Liver (tissue), 3 donors: ENCODE data around the gene TM4SF18.

Experiments
- FOXA1 ChIP-seq: IDR thresholded peaks from 2 replicates; pipeline ENCODE4 v1.6.1; 2016; ENCODE audit warnings: antibody characterized with exemption
- FOXA2 ChIP-seq: IDR thresholded peaks from 2 replicates; pipeline ENCODE4 v1.6.1; 2016; ENCODE audit warnings: antibody characterized with exemption
- GABPA ChIP-seq, 2 donors: IDR thresholded peaks in 1 of 2; conservative IDR thresholded peaks in 1 of 2; 2 replicates each; pipeline ENCODE4 v1.6.1; 2016; ENCODE audit warnings: antibody characterized with exemption in 2 of 2, mild to moderate bottlenecking in 1 of 2, moderate library complexity in 1 of 2
- HNF4G ChIP-seq: IDR thresholded peaks from 2 replicates; pipeline ENCODE4 v1.6.1; 2016; ENCODE audit warnings: antibody characterized with exemption
- RAD21 ChIP-seq, 2 donors: IDR thresholded peaks; 2 replicates each; pipeline ENCODE4 v1.6.1; 2016; ENCODE audit warnings: antibody characterized with exemption in 2 of 2, mild to moderate bottlenecking in 2 of 2
- YY1 ChIP-seq: IDR thresholded peaks from 2 replicates; pipeline ENCODE4 v1.6.1; 2016; ENCODE audit warnings: antibody characterized with exemption, mild to moderate bottlenecking
- TF ChIP-seq, protein P1 (sequence below): fragments of 150-350 bp; IDR thresholded peaks from 2 replicates; pipeline ENCODE4 v1.5.1; 2017; ENCODE audit warnings: improper control_type of control experiment, low read depth, low read length; ENCODE audit not compliant: missing input control
- TF ChIP-seq, protein P2 (sequence below): IDR thresholded peaks from 2 replicates; pipeline ENCODE4 v1.6.1; 2016; ENCODE audit warnings: antibody characterized with exemption, mild to moderate bottlenecking
- TF ChIP-seq, protein P3 (sequence below): IDR thresholded peaks from 2 replicates; pipeline ENCODE4 v1.6.1; 2016; ENCODE audit warnings: antibody characterized with exemption
- donor health status: healthy.
- donor health status: healthy.

DNA sequence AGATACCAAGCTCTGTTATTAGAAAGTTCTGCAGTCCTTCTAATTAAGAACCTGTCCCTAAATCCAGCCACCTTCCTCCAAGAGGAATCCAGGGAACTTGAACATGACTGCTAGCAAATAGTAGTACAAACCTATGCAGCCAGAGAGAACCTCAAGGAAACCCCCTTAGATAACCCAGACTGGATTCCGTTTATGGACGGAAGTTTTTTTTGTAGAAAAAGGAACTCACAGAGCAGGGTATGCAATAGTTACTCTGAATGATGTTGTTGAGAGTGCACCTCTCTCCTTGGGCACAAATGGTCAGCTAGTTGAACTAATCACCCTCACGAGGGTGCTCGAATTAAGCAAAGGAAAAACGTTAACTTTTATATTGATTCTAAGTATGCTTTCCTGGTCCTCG lies 40.8 kb downstream of the TM4SF18 start:
- no peak for TF ChIP-seq FOXA1
- TF ChIP-seq, protein P1, sequence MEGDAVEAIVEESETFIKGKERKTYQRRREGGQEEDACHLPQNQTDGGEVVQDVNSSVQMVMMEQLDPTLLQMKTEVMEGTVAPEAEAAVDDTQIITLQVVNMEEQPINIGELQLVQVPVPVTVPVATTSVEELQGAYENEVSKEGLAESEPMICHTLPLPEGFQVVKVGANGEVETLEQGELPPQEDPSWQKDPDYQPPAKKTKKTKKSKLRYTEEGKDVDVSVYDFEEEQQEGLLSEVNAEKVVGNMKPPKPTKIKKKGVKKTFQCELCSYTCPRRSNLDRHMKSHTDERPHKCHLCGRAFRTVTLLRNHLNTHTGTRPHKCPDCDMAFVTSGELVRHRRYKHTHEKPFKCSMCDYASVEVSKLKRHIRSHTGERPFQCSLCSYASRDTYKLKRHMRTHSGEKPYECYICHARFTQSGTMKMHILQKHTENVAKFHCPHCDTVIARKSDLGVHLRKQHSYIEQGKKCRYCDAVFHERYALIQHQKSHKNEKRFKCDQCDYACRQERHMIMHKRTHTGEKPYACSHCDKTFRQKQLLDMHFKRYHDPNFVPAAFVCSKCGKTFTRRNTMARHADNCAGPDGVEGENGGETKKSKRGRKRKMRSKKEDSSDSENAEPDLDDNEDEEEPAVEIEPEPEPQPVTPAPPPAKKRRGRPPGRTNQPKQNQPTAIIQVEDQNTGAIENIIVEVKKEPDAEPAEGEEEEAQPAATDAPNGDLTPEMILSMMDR: no peak
- TF ChIP-seq, protein P2, sequence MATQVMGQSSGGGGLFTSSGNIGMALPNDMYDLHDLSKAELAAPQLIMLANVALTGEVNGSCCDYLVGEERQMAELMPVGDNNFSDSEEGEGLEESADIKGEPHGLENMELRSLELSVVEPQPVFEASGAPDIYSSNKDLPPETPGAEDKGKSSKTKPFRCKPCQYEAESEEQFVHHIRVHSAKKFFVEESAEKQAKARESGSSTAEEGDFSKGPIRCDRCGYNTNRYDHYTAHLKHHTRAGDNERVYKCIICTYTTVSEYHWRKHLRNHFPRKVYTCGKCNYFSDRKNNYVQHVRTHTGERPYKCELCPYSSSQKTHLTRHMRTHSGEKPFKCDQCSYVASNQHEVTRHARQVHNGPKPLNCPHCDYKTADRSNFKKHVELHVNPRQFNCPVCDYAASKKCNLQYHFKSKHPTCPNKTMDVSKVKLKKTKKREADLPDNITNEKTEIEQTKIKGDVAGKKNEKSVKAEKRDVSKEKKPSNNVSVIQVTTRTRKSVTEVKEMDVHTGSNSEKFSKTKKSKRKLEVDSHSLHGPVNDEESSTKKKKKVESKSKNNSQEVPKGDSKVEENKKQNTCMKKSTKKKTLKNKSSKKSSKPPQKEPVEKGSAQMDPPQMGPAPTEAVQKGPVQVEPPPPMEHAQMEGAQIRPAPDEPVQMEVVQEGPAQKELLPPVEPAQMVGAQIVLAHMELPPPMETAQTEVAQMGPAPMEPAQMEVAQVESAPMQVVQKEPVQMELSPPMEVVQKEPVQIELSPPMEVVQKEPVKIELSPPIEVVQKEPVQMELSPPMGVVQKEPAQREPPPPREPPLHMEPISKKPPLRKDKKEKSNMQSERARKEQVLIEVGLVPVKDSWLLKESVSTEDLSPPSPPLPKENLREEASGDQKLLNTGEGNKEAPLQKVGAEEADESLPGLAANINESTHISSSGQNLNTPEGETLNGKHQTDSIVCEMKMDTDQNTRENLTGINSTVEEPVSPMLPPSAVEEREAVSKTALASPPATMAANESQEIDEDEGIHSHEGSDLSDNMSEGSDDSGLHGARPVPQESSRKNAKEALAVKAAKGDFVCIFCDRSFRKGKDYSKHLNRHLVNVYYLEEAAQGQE: no peak
- TF ChIP-seq FOXA2: no peak
- no peak for TF ChIP-seq RAD21 (IDR thresholded peaks at IDR 0.05)
- TF ChIP-seq GABPA (IDR thresholded peaks at IDR 0.05 in 1 of 2, conservative IDR thresholded peaks at IDR 0.05 in 1 of 2): no peak
- no peak for TF ChIP-seq YY1
- no peak for TF ChIP-seq HNF4G
- TF ChIP-seq, protein P3, sequence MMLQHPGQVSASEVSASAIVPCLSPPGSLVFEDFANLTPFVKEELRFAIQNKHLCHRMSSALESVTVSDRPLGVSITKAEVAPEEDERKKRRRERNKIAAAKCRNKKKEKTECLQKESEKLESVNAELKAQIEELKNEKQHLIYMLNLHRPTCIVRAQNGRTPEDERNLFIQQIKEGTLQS: no peak
